Esophagus muscularis mucosa (tissue), 4 donors: ENCODE measurements around the gene ADCY3. TPM values are rescaled to one million over a fixed set of nuclear protein-coding genes. Genes with fewer than 3 reads are reported as not detected.

Source experiments
- DNase-seq: peaks from one replicate; pipeline ENCODE4 v3.0.0-alpha.2; 2017; ENCODE audit errors: extremely low spot score
- H3K27ac ChIP-seq, 4 donors: fragments of 200-600 bp; sonication (generic); replicated peaks in 1 of 4; 1 replicate in 3 of 4; 2 replicates in 1 of 4; pipeline ENCODE4 v1.5.1; 2016 to 2019; ENCODE audit warnings: mild to moderate bottlenecking in 1 of 4
- H3K27me3 ChIP-seq, 4 donors: fragments of 200-600 bp; sonication (generic); one replicate each; pipeline versions ENCODE4 v1.5.1 to v1.6.0; 2016 to 2019
- H3K36me3 ChIP-seq, 4 donors: fragments of 200-600 bp; sonication (generic); one replicate each; pipeline ENCODE4 v1.5.1; 2016 to 2019
- H3K4me1 ChIP-seq, 4 donors: fragments of 200-600 bp; sonication (generic); one replicate each; pipeline ENCODE4 v1.5.1; 2016 to 2019
- H3K4me3 ChIP-seq, 4 donors: fragments of 200-600 bp; sonication (generic); 1 replicate in 2 of 4; 2 replicates in 2 of 4; pipeline ENCODE4 v1.5.1; 2016 to 2019; ENCODE audit warnings: mild to moderate bottlenecking in 4 of 4, moderate library complexity in 1 of 4
- H3K9me3 ChIP-seq, 4 donors: fragments of 200-600 bp; sonication (generic); 1 replicate in 3 of 4; 2 replicates in 1 of 4; pipeline ENCODE4 v1.5.1; 2016 to 2019
- CTCF ChIP-seq, 3 experiments: fragments of 200-600 bp in 2 of 3; fragments of 450-650 bp in 1 of 3; sonication (generic) in 2 of 3; IDR thresholded peaks; one replicate each; pipeline ENCODE4 v1.5.1; 2017 to 2019; ENCODE audit warnings: antibody characterized with exemption in 3 of 3, mild to moderate bottlenecking in 2 of 3, moderate library complexity in 1 of 3
- EP300 ChIP-seq: sonication (generic); formaldehyde crosslinking; IDR thresholded peaks from one replicate; pipeline ENCODE4 v1.6.1; 2017; ENCODE audit warnings: antibody characterized with exemption
- POLR2A ChIP-seq: fragments of 450-650 bp; IDR thresholded peaks from one replicate; pipeline ENCODE4 v1.6.1; 2017; ENCODE audit warnings: antibody characterized with exemption, moderate library complexity, mild to moderate bottlenecking, low read depth
- POLR2AphosphoS5 ChIP-seq, 2 donors: sonication (generic); formaldehyde crosslinking; IDR thresholded peaks; one replicate each; pipeline ENCODE4 v1.6.1; 2017; ENCODE audit warnings: antibody characterized with exemption in 2 of 2
- WGBS: methylation state at CpG from one replicate; pipeline ENCODE4 v1.1.5; 2018; 5-methylcytosine and 5-hydroxymethylcytosine counted together
- intact Hi-C: fragments of 100-400 bp; cut with DNase I; formaldehyde crosslinking; loops from one replicate; pipeline ENCODE4 v1.15.1; 2023
- total RNA-seq, 4 donors: library from RNA; depleted of rRNA; stranded (reverse); fragments of >200 nt; gene quantifications; one replicate each; pipeline versions ENCODE4 v1.1.0 to v1.2.1, GENCODE V29; 2016

ADCY3 gene
- total RNA-seq, 4 donors from 2014 or later: 21.2 to 70.6 (median 53.8) TPM

GRCh38 chr2:24908461-24908901 is 11.6 kb downstream of the ADCY3 start:
- WGBS: 89% methylated on average over 8 of the region's 8 CpGs
- TF ChIP-seq POLR2AphosphoS5 (IDR thresholded peaks at IDR 0.05): no peak
- TF ChIP-seq POLR2A: no peak
- no peak for TF ChIP-seq EP300
- no peak for TF ChIP-seq CTCF (IDR thresholded peaks at IDR 0.05)
- Histone ChIP-seq H3K4me3 (no peak overlapping the region), H3K4me1 (peaks cover 0 to 9% (median 3%) of the 10 kb centered on the region in 4 donors), H3K36me3 (peaks cover 0 to 10% (median 2%) of the 10 kb centered on the region in 4 donors), H3K27ac (no peak overlapping the region), H3K27me3 (no peaks in the 10 kb centered on the region), H3K9me3 (peaks cover 0 to 5% (median 0%) of the 10 kb centered on the region in 4 donors)
- intact Hi-C loops: no loop called here
- DNase-seq: no peak

- Histone ChIP-seq H3K9me3 (peaks cover 0 to 5% (median 0%) of the 10 kb centered on the region in 4 donors), H3K27ac (no peak overlapping the region), H3K4me3 (no peak overlapping the region), H3K27me3 (no peaks in the 10 kb centered on the region), H3K4me1 (no peaks in the 10 kb centered on the region), H3K36me3 (peaks cover 0 to 10% (median 2%) of the 10 kb centered on the region in 4 donors)
- intact Hi-C loops: no loop called here
- WGBS: 76% methylated on average over 5 of the region's 5 CpGs
- TF ChIP-seq POLR2AphosphoS5 (IDR thresholded peaks at IDR 0.05) (no peak), POLR2A (no peak), EP300 (no peak), CTCF (IDR thresholded peaks at IDR 0.05) (no peak)
- DNase-seq: no peak
Measured at GRCh38 chr2:24907116-24907515, 12.9 kb downstream of the ADCY3 start.

- no peaks in the 10 kb centered on the region for H3K4me1 ChIP-seq
- peaks cover 0 to 10% (median 2%) of the 10 kb centered on the region in 4 donors for H3K36me3 ChIP-seq
- no peak for DNase-seq
- no peaks in the 10 kb centered on the region for H3K27me3 ChIP-seq
- no peak overlapping the region for H3K27ac ChIP-seq
- no peak overlapping the region for H3K4me3 ChIP-seq
- H3K9me3 ChIP-seq: peaks cover 0 to 5% (median 0%) of the 10 kb centered on the region in 4 donors
- intact Hi-C loops: no loop called here
- WGBS: 100% methylated on average over 2 of the region's 6 CpGs
- TF ChIP-seq POLR2AphosphoS5 (IDR thresholded peaks at IDR 0.05): no peak
Measured at GRCh38 chr2:24906466-24906865, 13.6 kb downstream of the ADCY3 start.

DNA sequence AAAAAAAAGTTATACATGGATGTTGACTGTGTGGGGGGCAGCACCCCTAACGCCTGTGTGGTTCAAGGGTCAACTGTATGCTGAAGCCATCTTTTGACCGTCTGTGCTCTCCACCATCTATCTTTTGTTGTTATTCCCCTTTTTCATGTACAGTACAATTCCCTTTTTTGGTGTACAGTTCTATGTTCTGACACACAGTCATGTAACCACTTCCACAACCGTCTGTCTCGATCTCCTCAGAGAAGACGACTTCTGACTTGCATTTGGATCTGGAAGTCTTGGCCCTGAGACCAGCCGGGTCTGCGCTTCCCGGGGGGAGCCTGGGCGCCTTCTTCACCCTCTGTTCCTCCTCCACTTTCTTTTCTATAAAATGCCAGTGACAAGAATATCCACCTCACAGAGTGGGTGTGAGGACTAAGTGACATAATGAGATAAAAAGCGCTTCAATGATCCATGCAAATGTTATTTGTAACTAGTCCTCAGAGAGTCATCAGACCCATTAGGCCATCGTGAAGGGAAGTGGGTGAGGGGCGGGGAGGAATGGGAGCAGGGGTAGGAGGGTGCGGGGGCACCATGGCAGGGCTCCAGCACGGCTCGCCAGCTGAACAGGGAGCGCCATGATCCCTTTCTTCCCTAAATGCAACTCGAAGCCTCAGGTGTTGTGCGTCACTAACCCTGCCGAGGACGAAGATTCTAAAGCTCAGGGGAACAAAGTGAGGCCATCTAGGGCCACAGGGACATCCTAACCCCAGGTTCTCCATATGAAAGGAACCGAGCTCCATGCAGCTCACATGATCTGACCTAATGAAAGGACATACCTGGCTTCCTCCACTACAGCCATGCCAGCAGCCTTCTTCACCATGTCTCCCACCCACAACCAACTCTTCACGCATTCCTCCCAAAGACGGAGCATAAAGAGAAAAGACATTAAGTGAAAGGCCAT is 16.6 kb downstream of the ADCY3 start:
- intact Hi-C loops: no loop called here
- no peaks in the 10 kb centered on the region for H3K27me3 ChIP-seq
- no peaks in the 10 kb centered on the region for H3K4me1 ChIP-seq
- TF ChIP-seq CTCF (IDR thresholded peaks at IDR 0.05): no peak
- no peak for TF ChIP-seq POLR2A
- TF ChIP-seq EP300: no peak
- no peak for TF ChIP-seq POLR2AphosphoS5 (IDR thresholded peaks at IDR 0.05)
- WGBS: 92% methylated on average over 23 of the region's 23 CpGs
- H3K4me3 ChIP-seq: no peak overlapping the region
- H3K9me3 ChIP-seq: no peaks in the 10 kb centered on the region
- H3K36me3 ChIP-seq: no peaks in the 10 kb centered on the region
- H3K27ac ChIP-seq: no peak overlapping the region
- no peak for DNase-seq

DNA sequence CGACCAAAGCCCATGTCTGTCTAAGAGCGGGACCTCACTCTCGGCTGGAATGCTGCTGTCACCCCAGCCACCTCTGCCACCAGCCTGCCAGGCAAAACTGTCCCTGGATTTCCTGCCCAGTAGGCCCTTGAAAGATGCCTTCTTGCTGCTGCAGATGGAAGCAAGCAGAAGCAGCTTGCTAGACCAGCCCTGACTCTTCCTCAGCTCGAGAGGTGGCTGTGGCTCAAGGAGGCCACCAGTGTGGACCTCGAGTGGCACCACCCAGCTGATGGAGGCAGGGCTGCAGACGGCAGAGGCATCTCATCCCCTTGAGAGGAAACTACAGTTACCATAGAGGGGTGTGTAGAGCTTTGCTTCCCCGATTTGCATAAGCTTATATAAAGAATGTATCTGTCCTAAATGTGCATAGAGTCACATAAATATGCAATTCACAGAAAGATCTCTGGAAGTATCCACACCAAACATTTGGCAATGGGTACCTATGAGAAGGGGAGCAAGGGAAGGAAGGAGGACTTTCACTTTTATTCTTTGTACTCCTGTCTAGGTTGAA is 20.6 kb downstream of the ADCY3 start:
- no peak overlapping the region for H3K4me3 ChIP-seq
- H3K27me3 ChIP-seq: no peaks in the 10 kb centered on the region
- intact Hi-C loops: no loop called here
- H3K4me1 ChIP-seq: no peaks in the 10 kb centered on the region
- no peak for DNase-seq
- peaks cover 0 to 13% (median 4%) of the 10 kb centered on the region in 4 donors for H3K9me3 ChIP-seq
- no peaks in the 10 kb centered on the region for H3K36me3 ChIP-seq
- no peak overlapping the region for H3K27ac ChIP-seq
- no peak for TF ChIP-seq POLR2AphosphoS5 (IDR thresholded peaks at IDR 0.05)
- TF ChIP-seq EP300: no peak
- no peak for TF ChIP-seq CTCF (IDR thresholded peaks at IDR 0.05)
- TF ChIP-seq POLR2A: no peak
- WGBS: 84% methylated on average over 7 of the region's 7 CpGs
